ENCODE results near the gene SOX4. TPM values are rescaled to one million over a fixed set of nuclear protein-coding genes. Genes with fewer than 3 reads are reported as not detected.

The SOX4 gene
- total RNA-seq, 1 experiment from 2014 or later = 67.0 TPM

DNA sequence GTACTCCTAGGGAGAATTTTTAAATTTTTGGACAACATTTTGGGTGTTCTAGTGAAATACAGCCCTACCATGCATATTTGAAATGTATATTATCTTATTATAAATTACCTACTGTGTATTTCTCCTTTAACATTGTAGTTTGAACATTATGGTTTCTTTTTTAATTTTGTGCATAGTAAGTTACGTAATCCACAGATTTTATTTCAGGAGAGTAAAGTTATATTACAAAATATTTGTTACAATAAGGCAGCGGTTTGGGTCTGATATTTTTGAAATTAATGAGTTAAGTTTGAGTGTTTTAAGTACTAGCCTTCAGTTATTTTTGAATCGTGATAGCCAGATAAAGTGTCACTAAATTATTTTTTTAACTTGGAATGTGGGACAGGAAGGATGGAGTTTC lies 7.3 kb upstream of the SOX4 start:
- ATAC-seq (no peak), DNase-seq (ENCODE audit: low read depth, low spot score) (no peak)
- intact Hi-C loops (cut with micrococcal nuclease) = loop anchor here (5.0 to 10.0 kb wide), 5 partner anchors 241 to 1241 kb away; no protein-coding TSS in a partner anchor
- Histone ChIP-seq H3K27me3 (ENCODE audit: insufficient read depth, low read length) (no peaks in the 10 kb centered on the region), H2AFZ (ENCODE audit: low read depth, low read length, poor library complexity, severe bottlenecking) (peak overlapping the region; percentile 75), H3K4me2 (ENCODE audit: low read length) (peak overlapping the region; percentile 100), H3K36me3 (ENCODE audit: control insufficient read depth in 1 of 2, insufficient read depth in 2 of 2, low read length in 2 of 2) (no peaks in the 10 kb centered on the region), H3K9ac (ENCODE audit: low read length) (no peak overlapping the region; the same call in 1 of the 2 replicates), H4K20me1 (ENCODE audit: insufficient read depth) (no peaks in the 10 kb centered on the region), H3K9me3 (ENCODE audit: control insufficient read depth in 1 of 2, insufficient read depth in 1 of 2, low read depth in 1 of 2, low read length in 2 of 2) (no peaks in the 10 kb centered on the region), H3K9me2 (ENCODE audit: insufficient read depth) (no peaks in the 10 kb centered on the region), H3K4me3 (replicated peaks in 1 of 2; ENCODE audit: low read depth in 1 of 2, low read length in 2 of 2) (no peak overlapping the region; a peak in 1 of 4 replicates), H3K4me1 (ENCODE audit: control insufficient read depth in 1 of 2, insufficient read depth in 2 of 2, low read length in 2 of 2) (peaks cover 10 to 26% of the 10 kb centered on the region in 2 experiments; a peak in 3 of 4 replicates), H3K27ac (ENCODE audit: low read depth, low read length) (peak overlapping the region; percentile 84; the same call in 1 of the 2 replicates), H3K79me2 (ENCODE audit: insufficient read depth, low read length) (no peaks in the 10 kb centered on the region)
- ChIA-PET CTCF (interaction anchor here (1.2 to 4.0 kb wide), 3 partner anchors 709 to 1036 kb away, joined by 3 to 56 read pairs (median 42); no protein-coding TSS in a partner anchor), RAD21 (ENCODE audit: low non-redundant PET in 1 of 2, low total read pairs in 2 of 2, uncharacterized antibody in 2 of 2, unreplicated experiment in 2 of 2) (no interaction called here), POLR2A (no interaction called here)
- BruUV-seq (replicated peaks) = no TSS peak
- TF ChIP-seq RAD21 (IDR thresholded peaks at IDR 0.05; ENCODE audit: low read depth) (no peak), ELF1 (IDR thresholded peaks at IDR 0.05; ENCODE audit: borderline replicate concordance, low read depth) (no peak), POLR2A (IDR thresholded peaks at IDR 0.05; ENCODE audit: borderline replicate concordance, extremely low read depth, insufficient read depth, insufficient read length) (peak; percentile 20), SIN3A (IDR thresholded peaks at IDR 0.05; ENCODE audit: low read depth) (no peak), ZNF274 (IDR thresholded peaks at IDR 0.05; ENCODE audit: low read depth, low read length) (no peak), EZH2phosphoT487 (IDR thresholded peaks at IDR 0.05; ENCODE audit: borderline replicate concordance) (no peak), SRF (IDR thresholded peaks at IDR 0.05; ENCODE audit: low read depth) (no peak), CBX3 (IDR thresholded peaks at IDR 0.05; ENCODE audit: low read depth) (no peak), FOSL1 (IDR thresholded peaks at IDR 0.05; ENCODE audit: low read depth) (no peak), POLR2AphosphoS5 (IDR thresholded peaks at IDR 0.05; ENCODE audit: low read depth, low read length) (no peak), EZH2 (IDR thresholded peaks at IDR 0.05) (no peak), CEBPB (IDR thresholded peaks at IDR 0.05; ENCODE audit: low read depth) (0 out of 2 replicates have a peak, but pooled peaks have one; percentile 17)
- TF ChIP-seq, protein P1, sequence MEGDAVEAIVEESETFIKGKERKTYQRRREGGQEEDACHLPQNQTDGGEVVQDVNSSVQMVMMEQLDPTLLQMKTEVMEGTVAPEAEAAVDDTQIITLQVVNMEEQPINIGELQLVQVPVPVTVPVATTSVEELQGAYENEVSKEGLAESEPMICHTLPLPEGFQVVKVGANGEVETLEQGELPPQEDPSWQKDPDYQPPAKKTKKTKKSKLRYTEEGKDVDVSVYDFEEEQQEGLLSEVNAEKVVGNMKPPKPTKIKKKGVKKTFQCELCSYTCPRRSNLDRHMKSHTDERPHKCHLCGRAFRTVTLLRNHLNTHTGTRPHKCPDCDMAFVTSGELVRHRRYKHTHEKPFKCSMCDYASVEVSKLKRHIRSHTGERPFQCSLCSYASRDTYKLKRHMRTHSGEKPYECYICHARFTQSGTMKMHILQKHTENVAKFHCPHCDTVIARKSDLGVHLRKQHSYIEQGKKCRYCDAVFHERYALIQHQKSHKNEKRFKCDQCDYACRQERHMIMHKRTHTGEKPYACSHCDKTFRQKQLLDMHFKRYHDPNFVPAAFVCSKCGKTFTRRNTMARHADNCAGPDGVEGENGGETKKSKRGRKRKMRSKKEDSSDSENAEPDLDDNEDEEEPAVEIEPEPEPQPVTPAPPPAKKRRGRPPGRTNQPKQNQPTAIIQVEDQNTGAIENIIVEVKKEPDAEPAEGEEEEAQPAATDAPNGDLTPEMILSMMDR (IDR thresholded peaks at IDR 0.05 in 2 of 3, conservative IDR thresholded peaks at IDR 0.05 in 1 of 3; ENCODE audit: borderline replicate concordance in 1 of 3, insufficient read depth in 1 of 3, low read depth in 2 of 3, low read length in 2 of 3) = no peak
- TF ChIP-seq, protein P2, sequence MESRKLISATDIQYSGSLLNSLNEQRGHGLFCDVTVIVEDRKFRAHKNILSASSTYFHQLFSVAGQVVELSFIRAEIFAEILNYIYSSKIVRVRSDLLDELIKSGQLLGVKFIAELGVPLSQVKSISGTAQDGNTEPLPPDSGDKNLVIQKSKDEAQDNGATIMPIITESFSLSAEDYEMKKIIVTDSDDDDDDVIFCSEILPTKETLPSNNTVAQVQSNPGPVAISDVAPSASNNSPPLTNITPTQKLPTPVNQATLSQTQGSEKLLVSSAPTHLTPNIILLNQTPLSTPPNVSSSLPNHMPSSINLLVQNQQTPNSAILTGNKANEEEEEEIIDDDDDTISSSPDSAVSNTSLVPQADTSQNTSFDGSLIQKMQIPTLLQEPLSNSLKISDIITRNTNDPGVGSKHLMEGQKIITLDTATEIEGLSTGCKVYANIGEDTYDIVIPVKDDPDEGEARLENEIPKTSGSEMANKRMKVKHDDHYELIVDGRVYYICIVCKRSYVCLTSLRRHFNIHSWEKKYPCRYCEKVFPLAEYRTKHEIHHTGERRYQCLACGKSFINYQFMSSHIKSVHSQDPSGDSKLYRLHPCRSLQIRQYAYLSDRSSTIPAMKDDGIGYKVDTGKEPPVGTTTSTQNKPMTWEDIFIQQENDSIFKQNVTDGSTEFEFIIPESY (IDR thresholded peaks at IDR 0.05; ENCODE audit: extremely low read depth, insufficient replicate concordance, low read length) = no peak
